ENCODE measurements around the gene TMEM43. TPM values are rescaled to one million over a fixed set of nuclear protein-coding genes. Genes with fewer than 3 reads are reported as not detected.

Gene TMEM43
- total and polyA plus RNA-seq, 2 of the 13 experiments (the other 11 are each of a cell fraction or from before 2014, with no cell fraction given), result 48.9 to 50.5 TPM

DNA sequence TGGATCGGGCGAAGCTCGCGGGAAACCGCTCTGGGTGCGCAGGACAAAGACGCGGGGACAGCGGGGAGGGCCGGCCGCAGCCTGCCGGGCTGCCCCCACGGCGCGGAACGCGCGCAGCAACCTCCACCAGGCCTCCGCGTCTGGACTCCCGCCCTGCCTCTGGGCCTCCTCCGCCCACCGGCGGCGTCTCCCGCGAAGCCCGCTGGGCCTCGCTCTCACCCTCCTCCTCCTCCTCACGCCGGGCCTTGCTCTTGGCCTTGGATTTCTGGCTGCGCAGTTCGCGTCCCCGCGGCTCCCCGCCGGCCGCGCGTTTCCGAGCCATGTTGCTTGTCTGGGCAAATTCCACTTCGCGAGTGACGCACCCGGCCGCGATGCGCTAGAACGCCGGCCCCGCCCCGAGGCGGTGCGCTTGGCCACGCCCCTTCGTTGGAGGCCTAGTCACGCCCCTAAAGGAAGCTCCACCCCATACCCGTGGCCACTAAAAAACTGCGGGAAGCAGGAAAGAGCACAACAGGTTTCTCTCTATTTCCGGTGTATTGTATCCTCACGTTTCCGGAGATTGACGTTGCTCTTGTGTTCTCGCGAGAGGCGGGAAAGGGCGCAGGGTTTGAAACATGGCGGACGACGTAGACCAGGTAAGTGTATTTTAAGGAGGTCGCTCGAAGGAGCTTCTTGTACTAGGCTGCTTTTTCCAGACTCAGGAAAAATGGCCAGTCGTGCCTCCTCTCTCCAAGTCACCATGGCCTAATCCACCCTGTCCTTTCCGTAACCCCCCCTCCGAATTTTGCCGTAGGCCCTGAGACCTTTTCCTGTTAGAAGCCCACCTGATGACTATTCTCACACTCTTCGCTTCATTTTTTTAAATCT, 53.6 kb downstream of the TMEM43 start, which contains the start of the genes LSM3 and XPC (continued):
- TF ChIP-seq, protein P1, sequence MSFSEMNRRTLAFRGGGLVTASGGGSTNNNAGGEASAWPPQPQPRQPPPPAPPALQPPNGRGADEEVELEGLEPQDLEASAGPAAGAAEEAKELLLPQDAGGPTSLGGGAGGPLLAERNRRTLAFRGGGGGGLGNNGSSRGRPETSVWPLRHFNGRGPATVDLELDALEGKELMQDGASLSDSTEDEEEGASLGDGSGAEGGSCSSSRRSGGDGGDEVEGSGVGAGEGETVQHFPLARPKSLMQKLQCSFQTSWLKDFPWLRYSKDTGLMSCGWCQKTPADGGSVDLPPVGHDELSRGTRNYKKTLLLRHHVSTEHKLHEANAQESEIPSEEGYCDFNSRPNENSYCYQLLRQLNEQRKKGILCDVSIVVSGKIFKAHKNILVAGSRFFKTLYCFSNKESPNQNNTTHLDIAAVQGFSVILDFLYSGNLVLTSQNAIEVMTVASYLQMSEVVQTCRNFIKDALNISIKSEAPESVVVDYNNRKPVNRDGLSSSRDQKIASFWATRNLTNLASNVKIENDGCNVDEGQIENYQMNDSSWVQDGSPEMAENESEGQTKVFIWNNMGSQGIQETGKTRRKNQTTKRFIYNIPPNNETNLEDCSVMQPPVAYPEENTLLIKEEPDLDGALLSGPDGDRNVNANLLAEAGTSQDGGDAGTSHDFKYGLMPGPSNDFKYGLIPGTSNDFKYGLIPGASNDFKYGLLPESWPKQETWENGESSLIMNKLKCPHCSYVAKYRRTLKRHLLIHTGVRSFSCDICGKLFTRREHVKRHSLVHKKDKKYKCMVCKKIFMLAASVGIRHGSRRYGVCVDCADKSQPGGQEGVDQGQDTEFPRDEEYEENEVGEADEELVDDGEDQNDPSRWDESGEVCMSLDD (CRISPR knock-in tag; IDR thresholded peaks at IDR 0.05; ENCODE audit: borderline replicate concordance), result peak; percentile 59; the same call in 1 of the 2 replicates
- TF ChIP-seq ZNF563 (CRISPR knock-in tag; IDR thresholded peaks at IDR 0.05), result peak; percentile 95; the same call in 1 of the 2 replicates
- peak; percentile 90 for TF ChIP-seq TAF1 (CRISPR knock-in tag; IDR thresholded peaks at IDR 0.05)
- TF ChIP-seq, protein P2, sequence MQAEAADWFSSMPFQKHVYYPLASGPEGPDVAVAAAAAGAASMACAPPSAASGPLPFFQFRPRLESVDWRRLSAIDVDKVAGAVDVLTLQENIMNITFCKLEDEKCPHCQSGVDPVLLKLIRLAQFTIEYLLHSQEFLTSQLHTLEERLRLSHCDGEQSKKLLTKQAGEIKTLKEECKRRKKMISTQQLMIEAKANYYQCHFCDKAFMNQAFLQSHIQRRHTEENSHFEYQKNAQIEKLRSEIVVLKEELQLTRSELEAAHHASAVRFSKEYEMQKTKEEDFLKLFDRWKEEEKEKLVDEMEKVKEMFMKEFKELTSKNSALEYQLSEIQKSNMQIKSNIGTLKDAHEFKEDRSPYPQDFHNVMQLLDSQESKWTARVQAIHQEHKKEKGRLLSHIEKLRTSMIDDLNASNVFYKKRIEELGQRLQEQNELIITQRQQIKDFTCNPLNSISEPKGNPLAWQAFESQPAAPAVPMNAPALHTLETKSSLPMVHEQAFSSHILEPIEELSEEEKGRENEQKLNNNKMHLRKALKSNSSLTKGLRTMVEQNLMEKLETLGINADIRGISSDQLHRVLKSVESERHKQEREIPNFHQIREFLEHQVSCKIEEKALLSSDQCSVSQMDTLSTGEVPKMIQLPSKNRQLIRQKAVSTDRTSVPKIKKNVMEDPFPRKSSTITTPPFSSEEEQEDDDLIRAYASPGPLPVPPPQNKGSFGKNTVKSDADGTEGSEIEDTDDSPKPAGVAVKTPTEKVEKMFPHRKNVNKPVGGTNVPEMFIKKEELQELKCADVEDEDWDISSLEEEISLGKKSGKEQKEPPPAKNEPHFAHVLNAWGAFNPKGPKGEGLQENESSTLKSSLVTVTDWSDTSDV (CRISPR knock-in tag; IDR thresholded peaks at IDR 0.05), result 0 out of 2 replicates have a peak, but pooled peaks have one; percentile 71
- TF ChIP-seq ZNF747 (CRISPR knock-in tag; IDR thresholded peaks at IDR 0.05; ENCODE audit: borderline replicate concordance), result peak; percentile 78; the same call in 1 of the 2 replicates
- TF ChIP-seq, protein P3, sequence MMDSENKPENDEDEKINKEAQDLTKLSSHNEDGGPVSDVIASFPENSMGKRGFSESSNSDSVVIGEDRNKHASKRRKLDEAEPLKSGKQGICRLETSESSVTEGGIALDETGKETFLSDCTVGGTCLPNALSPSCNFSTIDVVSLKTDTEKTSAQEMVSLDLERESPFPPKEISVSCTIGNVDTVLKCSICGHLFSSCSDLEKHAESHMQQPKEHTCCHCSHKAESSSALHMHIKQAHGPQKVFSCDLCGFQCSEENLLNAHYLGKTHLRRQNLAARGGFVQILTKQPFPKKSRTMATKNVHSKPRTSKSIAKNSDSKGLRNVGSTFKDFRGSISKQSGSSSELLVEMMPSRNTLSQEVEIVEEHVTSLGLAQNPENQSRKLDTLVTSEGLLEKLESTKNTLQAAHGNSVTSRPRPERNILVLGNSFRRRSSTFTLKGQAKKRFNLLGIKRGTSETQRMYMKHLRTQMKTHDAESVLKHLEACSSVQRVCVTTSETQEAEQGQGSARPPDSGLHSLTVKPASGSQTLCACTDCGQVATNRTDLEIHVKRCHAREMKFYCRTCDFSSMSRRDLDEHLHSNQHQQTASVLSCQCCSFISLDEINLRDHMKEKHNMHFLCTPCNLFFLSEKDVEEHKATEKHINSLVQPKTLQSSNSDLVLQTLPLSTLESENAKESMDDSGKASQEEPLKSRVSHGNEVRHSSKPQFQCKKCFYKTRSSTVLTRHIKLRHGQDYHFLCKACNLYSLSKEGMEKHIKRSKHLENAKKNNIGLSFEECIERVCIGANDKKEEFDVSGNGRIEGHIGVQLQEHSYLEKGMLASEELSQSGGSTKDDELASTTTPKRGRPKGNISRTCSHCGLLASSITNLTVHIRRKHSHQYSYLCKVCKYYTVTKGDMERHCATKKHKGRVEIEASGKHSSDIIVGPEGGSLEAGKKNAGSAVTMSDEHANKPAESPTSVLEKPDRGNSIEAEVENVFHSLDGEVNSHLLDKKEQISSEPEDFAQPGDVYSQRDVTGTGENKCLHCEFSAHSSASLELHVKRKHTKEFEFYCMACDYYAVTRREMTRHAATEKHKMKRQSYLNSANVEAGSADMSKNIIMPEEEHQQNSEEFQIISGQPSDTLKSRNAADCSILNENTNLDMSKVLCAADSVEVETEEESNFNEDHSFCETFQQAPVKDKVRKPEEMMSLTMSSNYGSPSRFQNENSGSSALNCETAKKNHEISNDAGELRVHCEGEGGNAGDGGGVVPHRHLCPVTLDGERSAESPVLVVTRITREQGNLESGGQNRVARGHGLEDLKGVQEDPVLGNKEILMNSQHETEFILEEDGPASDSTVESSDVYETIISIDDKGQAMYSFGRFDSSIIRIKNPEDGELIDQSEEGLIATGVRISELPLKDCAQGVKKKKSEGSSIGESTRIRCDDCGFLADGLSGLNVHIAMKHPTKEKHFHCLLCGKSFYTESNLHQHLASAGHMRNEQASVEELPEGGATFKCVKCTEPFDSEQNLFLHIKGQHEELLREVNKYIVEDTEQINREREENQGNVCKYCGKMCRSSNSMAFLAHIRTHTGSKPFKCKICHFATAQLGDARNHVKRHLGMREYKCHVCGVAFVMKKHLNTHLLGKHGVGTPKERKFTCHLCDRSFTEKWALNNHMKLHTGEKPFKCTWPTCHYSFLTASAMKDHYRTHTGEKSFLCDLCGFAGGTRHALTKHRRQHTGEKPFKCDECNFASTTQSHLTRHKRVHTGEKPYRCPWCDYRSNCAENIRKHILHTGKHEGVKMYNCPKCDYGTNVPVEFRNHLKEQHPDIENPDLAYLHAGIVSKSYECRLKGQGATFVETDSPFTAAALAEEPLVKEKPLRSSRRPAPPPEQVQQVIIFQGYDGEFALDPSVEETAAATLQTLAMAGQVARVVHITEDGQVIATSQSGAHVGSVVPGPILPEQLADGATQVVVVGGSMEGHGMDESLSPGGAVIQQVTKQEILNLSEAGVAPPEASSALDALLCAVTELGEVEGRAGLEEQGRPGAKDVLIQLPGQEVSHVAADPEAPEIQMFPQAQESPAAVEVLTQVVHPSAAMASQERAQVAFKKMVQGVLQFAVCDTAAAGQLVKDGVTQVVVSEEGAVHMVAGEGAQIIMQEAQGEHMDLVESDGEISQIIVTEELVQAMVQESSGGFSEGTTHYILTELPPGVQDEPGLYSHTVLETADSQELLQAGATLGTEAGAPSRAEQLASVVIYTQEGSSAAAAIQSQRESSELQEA (CRISPR knock-in tag; IDR thresholded peaks at IDR 0.05; ENCODE audit: not compliant biosample characterization), result no peak
- no peak for TF ChIP-seq ZNF101 (CRISPR knock-in tag; IDR thresholded peaks at IDR 0.05; ENCODE audit: borderline replicate concordance, low read depth)
- TF ChIP-seq ZNF75D (CRISPR knock-in tag; IDR thresholded peaks at IDR 0.05; ENCODE audit: borderline replicate concordance), result no peak
- peak; percentile 86; the same call in 1 of the 2 replicates for TF ChIP-seq NFKB2 (CRISPR knock-in tag; IDR thresholded peaks at IDR 0.05; ENCODE audit: borderline replicate concordance)
- TF ChIP-seq CREB1 (IDR thresholded peaks at IDR 0.05), result peak; percentile 85
- TF ChIP-seq CREB1 (CRISPR knock-in tag; IDR thresholded peaks at IDR 0.05), result peak; percentile 95
- TF ChIP-seq SCMH1 (CRISPR knock-in tag; IDR thresholded peaks at IDR 0.05; ENCODE audit: borderline replicate concordance), result no peak
